ENCODE measurements around the gene DUSP10. TPM values are rescaled to one million over a fixed set of nuclear protein-coding genes. Genes with fewer than 3 reads are reported as not detected.
A peak's percentile ranks its signal among the peaks of the same experiment; 100 is the strongest.

Gene DUSP10
- total and polyA plus RNA-seq, 9 donors = 0.81 to 8.5 (median 2.0) TPM

DNA sequence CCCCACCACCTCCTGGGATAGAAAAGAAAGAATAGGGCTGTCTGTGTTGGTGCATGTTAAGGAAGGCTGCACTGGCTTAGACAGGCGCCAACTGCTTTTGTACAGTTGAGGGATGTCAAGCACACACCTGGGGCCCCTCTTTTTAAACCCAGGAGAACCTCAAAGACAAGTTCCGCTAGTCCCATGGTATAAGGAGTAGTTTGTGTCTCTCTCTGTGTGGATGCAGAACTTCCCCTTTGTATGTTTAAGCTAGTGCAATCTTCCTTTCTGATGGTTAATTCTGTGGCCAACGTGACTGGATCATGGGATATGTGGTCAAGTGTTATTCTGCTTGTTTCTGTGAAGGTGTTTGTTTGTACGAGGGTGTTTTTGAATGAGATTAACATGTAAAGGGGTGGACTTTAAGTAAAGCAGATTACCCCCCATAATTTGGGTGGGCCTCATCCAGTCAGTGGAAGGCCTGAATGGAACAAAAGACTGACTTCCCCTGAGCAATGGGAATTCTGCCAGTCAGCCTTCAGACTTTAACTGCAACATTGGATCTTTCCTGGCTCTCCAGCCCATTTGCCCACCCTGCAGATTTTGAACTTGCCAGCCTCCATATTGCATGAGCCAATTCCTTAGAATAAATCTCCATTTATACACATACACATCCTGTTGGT lies 9.5 kb upstream of the DUSP10 start:
- no peak for DNase-seq
- no peak overlapping the region for H3K27ac ChIP-seq
- intact Hi-C loops (cut with DNase I) = no loop called here
- H3K27me3 ChIP-seq = no peaks in the 10 kb centered on the region
- TF ChIP-seq, protein P1, sequence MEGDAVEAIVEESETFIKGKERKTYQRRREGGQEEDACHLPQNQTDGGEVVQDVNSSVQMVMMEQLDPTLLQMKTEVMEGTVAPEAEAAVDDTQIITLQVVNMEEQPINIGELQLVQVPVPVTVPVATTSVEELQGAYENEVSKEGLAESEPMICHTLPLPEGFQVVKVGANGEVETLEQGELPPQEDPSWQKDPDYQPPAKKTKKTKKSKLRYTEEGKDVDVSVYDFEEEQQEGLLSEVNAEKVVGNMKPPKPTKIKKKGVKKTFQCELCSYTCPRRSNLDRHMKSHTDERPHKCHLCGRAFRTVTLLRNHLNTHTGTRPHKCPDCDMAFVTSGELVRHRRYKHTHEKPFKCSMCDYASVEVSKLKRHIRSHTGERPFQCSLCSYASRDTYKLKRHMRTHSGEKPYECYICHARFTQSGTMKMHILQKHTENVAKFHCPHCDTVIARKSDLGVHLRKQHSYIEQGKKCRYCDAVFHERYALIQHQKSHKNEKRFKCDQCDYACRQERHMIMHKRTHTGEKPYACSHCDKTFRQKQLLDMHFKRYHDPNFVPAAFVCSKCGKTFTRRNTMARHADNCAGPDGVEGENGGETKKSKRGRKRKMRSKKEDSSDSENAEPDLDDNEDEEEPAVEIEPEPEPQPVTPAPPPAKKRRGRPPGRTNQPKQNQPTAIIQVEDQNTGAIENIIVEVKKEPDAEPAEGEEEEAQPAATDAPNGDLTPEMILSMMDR (IDR thresholded peaks at IDR 0.05) = no peak
- TF ChIP-seq POLR2A (IDR thresholded peaks at IDR 0.05) (no peak), EP300 (IDR thresholded peaks at IDR 0.05) (no peak)
- 91 to 94% (median 93%) methylated on average over 4 of the region's 4 CpGs for WGBS, 3 donors
- H3K36me3 ChIP-seq = no peaks in the 10 kb centered on the region
- H3K9me3 ChIP-seq = no peaks in the 10 kb centered on the region
- H3K4me1 ChIP-seq (ENCODE audit: insufficient read depth) = no peaks in the 10 kb centered on the region
- no peak overlapping the region for H3K4me3 ChIP-seq

DNA sequence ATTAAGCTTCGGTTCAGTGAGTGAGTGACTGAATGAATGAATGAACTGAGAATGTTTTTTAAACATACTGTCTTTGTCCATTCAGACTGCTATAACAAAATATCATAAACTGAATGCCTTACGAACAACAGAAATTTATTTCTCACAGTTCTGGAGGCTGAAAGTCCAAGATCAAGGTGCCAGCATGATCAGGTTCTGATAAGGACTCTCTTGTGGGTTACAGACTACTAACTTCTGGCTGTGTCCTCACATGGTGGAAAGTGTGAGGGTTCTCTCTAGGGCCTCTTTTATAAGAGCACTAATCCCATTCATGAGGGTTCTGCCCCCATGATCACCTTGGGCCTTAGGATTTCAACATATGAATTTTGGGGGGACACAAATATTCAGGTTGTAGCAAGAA lies 7.1 kb upstream of the DUSP10 start:
- no peaks in the 10 kb centered on the region for H3K4me1 ChIP-seq (ENCODE audit: insufficient read depth)
- H3K27me3 ChIP-seq = no peaks in the 10 kb centered on the region
- H3K27ac ChIP-seq = no peak overlapping the region
- no peak for TF ChIP-seq EP300 (IDR thresholded peaks at IDR 0.05)
- TF ChIP-seq, protein P1 (IDR thresholded peaks at IDR 0.05) = no peak
- TF ChIP-seq POLR2A (IDR thresholded peaks at IDR 0.05) = no peak
- no peak for DNase-seq
- 96 to 100% (median 100%) methylated on average over 2 of the region's 2 CpGs for WGBS, 3 donors
- H3K4me3 ChIP-seq = no peak overlapping the region
- no peaks in the 10 kb centered on the region for H3K36me3 ChIP-seq
- intact Hi-C loops (cut with DNase I) = no loop called here
- H3K9me3 ChIP-seq = no peaks in the 10 kb centered on the region

DNA sequence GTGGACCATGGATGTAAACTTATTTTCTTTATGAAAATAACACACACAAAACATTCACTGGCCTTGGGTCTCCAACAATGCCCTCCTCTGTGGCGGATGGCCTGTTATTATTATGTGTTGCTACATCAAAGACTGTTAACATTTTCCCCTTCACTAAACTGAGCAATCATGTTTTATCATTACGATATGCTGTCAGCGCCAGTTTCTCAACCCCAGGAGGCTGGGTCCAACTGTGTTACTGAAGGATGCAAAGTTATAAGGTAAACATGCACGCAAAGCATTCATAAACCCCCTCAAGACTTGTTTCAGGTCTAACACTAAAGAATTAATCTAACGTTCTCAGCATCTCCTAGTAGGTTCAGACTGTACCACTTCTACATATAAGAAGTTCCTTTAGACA lies 6.0 kb upstream of the DUSP10 start:
- intact Hi-C loops (cut with DNase I) = no loop called here
- TF ChIP-seq, protein P1 (IDR thresholded peaks at IDR 0.05) = no peak
- no peak for TF ChIP-seq EP300 (IDR thresholded peaks at IDR 0.05)
- no peak for TF ChIP-seq POLR2A (IDR thresholded peaks at IDR 0.05)

DNA sequence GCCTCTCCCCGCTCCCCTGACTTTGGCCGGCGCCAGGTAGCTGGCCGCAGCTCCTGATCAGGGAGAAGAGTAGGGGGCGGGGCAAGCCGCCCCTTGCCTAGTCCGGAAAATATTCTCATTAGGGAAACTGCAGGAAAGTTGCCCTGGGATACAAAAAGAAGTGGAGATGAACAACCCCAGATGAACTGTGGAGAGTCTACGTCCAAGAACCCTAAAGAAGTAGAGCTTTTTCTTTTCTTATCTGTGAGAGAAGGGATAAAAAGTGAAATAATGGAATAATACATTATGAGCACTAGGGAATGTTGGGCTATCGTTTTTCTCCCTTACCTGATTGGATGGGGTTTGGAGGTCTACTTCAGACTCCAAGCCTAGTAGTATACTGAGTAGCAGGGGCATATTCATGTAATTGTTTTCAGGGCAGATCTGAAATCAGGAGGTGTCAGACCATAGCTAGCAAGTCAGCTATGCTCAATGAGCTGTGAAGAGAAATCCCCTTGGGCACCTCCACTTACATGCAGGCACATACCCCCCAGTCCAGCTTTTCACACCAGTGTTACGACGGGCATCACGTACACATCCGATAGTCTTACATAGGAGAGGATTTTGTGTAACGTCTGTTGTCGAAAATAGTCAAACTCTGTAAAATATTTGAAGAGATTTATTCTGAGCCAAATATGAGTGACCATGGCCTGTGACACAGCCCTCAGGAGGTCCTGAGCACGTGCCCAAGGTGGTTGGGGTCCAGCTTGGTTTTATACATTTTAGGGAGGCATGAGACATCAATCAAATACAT lies 1.7 kb upstream of the DUSP10 start:
- Histone ChIP-seq H3K4me1 (ENCODE audit: insufficient read depth) (peaks cover 1% of the 10 kb centered on the region), H3K4me3 (peak overlapping the region; percentile 77), H3K36me3 (no peaks in the 10 kb centered on the region), H3K27me3 (no peaks in the 10 kb centered on the region), H3K27ac (peak overlapping the region; percentile 98 to 99), H3K9me3 (no peaks in the 10 kb centered on the region)
- no peak for DNase-seq
- intact Hi-C loops (cut with DNase I) = no loop called here
- 40 to 42% (median 41%) methylated on average over 16 of the region's 16 CpGs for WGBS, 3 donors
- TF ChIP-seq EP300 (IDR thresholded peaks at IDR 0.05) (no peak), POLR2A (IDR thresholded peaks at IDR 0.05) (no peak)
- TF ChIP-seq, protein P1 (IDR thresholded peaks at IDR 0.05) = no peak

More for the DNA sequence above, 6.0 kb upstream of the DUSP10 start:
- DNase-seq = no peak
- Histone ChIP-seq H3K27ac (no peak overlapping the region), H3K4me1 (ENCODE audit: insufficient read depth) (peaks cover 1% of the 10 kb centered on the region), H3K9me3 (no peaks in the 10 kb centered on the region), H3K27me3 (no peaks in the 10 kb centered on the region), H3K36me3 (no peaks in the 10 kb centered on the region), H3K4me3 (no peak overlapping the region)
- 64 to 74% (median 73%) methylated on average over 5 of the region's 5 CpGs for WGBS, 3 donors

Data from ovary (tissue), 9 donors.